GM12873 (cell line): ENCODE results near the gene DEFB108B.
"Not testable (repeated sequence)": the region's sequence is repeated elsewhere in the genome, so short reads cannot be mapped to it uniquely, and the experiment has no call there.

Experiments
- TF ChIP-seq, protein P1 (sequence below): IDR thresholded peaks from 2 replicates; pipeline ENCODE4 v1.5.1; 2012; ENCODE audit warnings: low read depth, mild to moderate bottlenecking, moderate library complexity, low read length, control low read depth; ENCODE audit not compliant: insufficient read depth; ENCODE audit errors: missing control alignments

DEFB108B gene

DNA sequence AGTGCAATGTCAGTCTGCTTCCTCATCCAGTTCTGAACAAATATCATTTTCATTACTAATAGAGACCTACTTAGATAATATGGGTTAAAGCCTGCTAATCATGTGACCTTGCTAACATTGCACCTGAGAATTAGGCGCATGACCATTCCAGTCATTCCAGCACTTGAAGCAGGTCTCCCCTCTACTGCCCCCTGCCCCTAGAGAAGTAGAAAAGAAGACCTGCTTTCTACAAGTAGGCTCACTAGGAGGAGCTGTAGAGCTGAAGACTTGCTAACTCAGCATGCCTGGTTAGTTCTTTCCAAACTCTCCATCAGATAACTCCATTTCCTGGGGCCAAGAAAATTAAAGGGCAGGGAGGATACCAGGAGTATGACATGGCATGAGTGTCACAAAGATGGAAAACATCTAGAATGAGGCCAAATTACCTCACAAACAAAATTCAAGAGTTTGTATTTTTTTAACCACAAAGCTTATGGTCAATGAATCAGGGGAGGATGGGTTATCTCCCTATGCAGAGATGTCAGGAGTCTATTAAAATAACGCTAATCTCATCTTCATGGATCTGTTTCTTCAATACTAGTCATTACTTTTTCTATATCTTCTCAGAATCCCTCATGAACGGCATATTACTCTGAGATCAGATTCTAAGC, 31.1 kb downstream of the DEFB108B start:
- TF ChIP-seq, protein P1, sequence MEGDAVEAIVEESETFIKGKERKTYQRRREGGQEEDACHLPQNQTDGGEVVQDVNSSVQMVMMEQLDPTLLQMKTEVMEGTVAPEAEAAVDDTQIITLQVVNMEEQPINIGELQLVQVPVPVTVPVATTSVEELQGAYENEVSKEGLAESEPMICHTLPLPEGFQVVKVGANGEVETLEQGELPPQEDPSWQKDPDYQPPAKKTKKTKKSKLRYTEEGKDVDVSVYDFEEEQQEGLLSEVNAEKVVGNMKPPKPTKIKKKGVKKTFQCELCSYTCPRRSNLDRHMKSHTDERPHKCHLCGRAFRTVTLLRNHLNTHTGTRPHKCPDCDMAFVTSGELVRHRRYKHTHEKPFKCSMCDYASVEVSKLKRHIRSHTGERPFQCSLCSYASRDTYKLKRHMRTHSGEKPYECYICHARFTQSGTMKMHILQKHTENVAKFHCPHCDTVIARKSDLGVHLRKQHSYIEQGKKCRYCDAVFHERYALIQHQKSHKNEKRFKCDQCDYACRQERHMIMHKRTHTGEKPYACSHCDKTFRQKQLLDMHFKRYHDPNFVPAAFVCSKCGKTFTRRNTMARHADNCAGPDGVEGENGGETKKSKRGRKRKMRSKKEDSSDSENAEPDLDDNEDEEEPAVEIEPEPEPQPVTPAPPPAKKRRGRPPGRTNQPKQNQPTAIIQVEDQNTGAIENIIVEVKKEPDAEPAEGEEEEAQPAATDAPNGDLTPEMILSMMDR, result peak; percentile 62

DNA sequence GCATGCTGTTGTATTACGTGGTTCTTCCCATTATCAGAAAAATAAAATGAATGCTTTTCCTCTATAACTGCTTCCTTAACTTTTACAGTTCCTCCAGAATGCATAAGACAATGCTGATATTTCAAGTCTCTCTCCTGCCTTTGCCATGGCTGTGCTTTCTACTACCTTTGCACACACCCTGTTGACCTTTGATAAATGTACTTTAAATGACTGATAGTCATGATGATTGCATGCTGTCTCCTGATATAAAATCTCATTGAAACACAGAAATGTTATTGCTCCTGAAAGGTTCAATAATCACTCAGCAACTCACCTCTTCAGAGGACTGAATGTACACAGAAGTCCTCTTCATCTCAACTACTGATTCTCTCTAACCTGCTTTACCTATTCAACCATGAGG, 45.1 kb downstream of the DEFB108B start, which contains the start of gene DEFB131B:
Gene DEFB131B, plus strand, starts transcription at position 395 of the 400 bp plus-strand sequence. Its CDS starts 0 bp downstream, at position 395.
- TF ChIP-seq, protein P1, result not testable (repeated sequence)
